Activated T-cell treated with anti-CD3 and anti-CD28 coated beads for 24 hours (primary cell): ENCODE results near the gene TAF6.

Experiments used
- DNase-seq: peaks from one replicate; pipeline ENCODE4 v3.0.0-alpha.2; 2020; ENCODE audit warnings: low read depth

TAF6 gene

GRCh38 chr7:100119072-100119969 is at the start of gene TAF6, which contains the start of gene CNPY4:
TAF6 (minus strand) TSS chr7:100119358; CDS start chr7:100114209, 5,149 bp downstream.
CNPY4 (plus strand) TSS chr7:100119634; CDS start chr7:100119745, 111 bp downstream.
- DNase-seq = peak; percentile 94

- no peak for DNase-seq
These were observed 48.8 kb upstream of the TAF6 start for GRCh38 chr7:100167912-100168323.

GRCh38 chr7:100166970-100167911 is 48.1 kb upstream of the TAF6 start:
- no peak for DNase-seq

GRCh38 chr7:100166317-100166940 is 47.3 kb upstream of the TAF6 start:
- DNase-seq = no peak

- DNase-seq = no peak
These were observed 44.7 kb upstream of the TAF6 start for GRCh38 chr7:100163871-100164270.

- DNase-seq = no peak
These were observed 43.9 kb upstream of the TAF6 start for GRCh38 chr7:100163006-100163531.

GRCh38 chr7:100160067-100160466 is 40.9 kb upstream of the TAF6 start:
- no peak for DNase-seq

GRCh38 chr7:100159099-100159623 is 40.0 kb upstream of the TAF6 start:
- no peak for DNase-seq

- DNase-seq = peak; percentile 88
These were observed 39.3 kb upstream of the TAF6 start, which contains the start of gene TRAPPC14 for GRCh38 chr7:100158229-100159098. TRAPPC14 (minus strand) TSS chr7:100158723; CDS start chr7:100158499, 224 bp downstream.

GRCh38 chr7:100157334-100158228 is 38.4 kb upstream of the TAF6 start:
- no peak for DNase-seq

GRCh38 chr7:100157069-100157333 is 37.8 kb upstream of the TAF6 start:
- DNase-seq = no peak

- no peak for DNase-seq
These were observed 37.3 kb upstream of the TAF6 start for GRCh38 chr7:100156331-100157068.

GRCh38 chr7:100155553-100156317 is 36.6 kb upstream of the TAF6 start:
- no peak for DNase-seq

GRCh38 chr7:100154651-100155491 is 35.7 kb upstream of the TAF6 start:
- no peak for DNase-seq

GRCh38 chr7:100153708-100154535 is 34.8 kb upstream of the TAF6 start:
- no peak for DNase-seq

GRCh38 chr7:100152937-100153666 is 33.9 kb upstream of the TAF6 start:
- DNase-seq = no peak
